ENCODE data around the gene PITX1. TPM values are rescaled to one million over a fixed set of nuclear protein-coding genes. Genes with fewer than 3 reads are reported as not detected.

The PITX1 gene
- total and polyA plus RNA-seq, 4 donors, result 0.02 TPM; not detected in 3

DNA sequence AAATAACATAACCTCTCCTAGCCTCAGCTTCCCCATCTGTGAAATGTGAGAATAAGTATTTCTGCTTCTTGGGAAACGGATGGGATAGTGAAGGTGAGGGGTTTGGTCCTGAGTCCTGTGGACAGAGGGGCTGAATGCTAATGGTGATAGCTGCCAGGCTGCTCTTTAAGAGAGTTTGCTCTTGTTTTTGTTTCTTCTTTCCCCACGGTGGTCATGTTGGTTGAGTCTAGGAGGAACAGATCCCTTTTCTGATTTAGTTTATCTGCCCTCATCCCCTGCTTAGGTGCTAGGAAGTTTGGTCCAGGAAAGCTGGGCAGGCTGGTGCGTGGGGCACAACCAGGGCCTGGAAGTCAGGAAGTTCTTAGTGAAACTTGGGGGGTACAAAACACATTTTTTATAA, 7.7 kb upstream of the PITX1 start (continued):
- TF ChIP-seq GABPA (IDR thresholded peaks at IDR 0.05 in 1 of 2, conservative IDR thresholded peaks at IDR 0.05 in 1 of 2) (no peak), HNF4A (conservative IDR thresholded peaks at IDR 0.05) (no peak), RXRA (IDR thresholded peaks at IDR 0.05) (no peak), TAF1 (conservative IDR thresholded peaks at IDR 0.05) (no peak), FOXA1 (IDR thresholded peaks at IDR 0.05) (no peak)

DNA sequence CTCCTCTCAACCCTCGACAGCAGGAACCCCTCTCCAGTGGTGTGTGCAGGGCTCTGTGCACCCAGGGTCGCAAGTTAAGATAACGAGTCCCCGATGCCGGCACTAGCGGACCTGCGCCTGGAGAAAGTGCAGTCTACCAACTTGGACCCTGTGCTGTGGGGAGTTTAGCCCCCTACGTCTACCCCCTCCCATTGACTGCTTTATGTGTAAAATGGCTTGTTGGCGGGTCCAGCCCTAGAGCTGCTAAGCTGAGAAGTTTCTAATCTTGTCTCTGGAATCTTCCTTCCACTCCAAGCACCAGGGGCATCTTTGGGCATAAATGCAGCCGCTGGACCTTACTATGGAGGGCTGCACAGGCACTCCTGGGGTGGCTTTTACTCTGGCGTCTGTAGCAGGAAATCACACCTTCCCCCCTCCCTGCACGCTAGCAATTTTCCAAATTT, 7.1 kb upstream of the PITX1 start:
- no peak for DNase-seq (ENCODE audit: low spot score)
- H3K4me3 ChIP-seq (ENCODE audit: low read depth in 1 of 3, low read length in 3 of 3), result no peak overlapping the region
- H3K36me3 ChIP-seq (ENCODE audit: control insufficient read depth in 4 of 4, insufficient read depth in 3 of 4, low read depth in 1 of 4, low read length in 3 of 4), result no peaks in the 10 kb centered on the region

More for the DNA sequence above, 7.1 kb upstream of the PITX1 start:
- Histone ChIP-seq H3K9ac (ENCODE audit: low read depth in 1 of 2, low read length in 2 of 2) (no peak overlapping the region), H3K4me1 (ENCODE audit: control insufficient read depth in 4 of 4, insufficient read depth in 4 of 4, low read length in 3 of 4) (peaks cover 5 to 19% (median 9%) of the 10 kb centered on the region in 4 donors), H3K9me3 (ENCODE audit: control insufficient read depth in 4 of 4, low read length in 3 of 4) (peaks cover 0 to 4% (median 0%) of the 10 kb centered on the region in 4 donors), H3K27me3 (ENCODE audit: control insufficient read depth in 4 of 4, insufficient read depth in 4 of 4, low read length in 3 of 4) (peaks cover 15 to 45% (median 28%) of the 10 kb centered on the region in 4 donors), H3K27ac (ENCODE audit: low read depth in 1 of 2, low read length in 2 of 2) (no peak overlapping the region)
- 24% methylated on average over 12 of the region's 12 CpGs for WGBS
- TF ChIP-seq JUND (IDR thresholded peaks at IDR 0.05) (no peak), RXRA (IDR thresholded peaks at IDR 0.05) (no peak), GABPA (IDR thresholded peaks at IDR 0.05 in 1 of 2, conservative IDR thresholded peaks at IDR 0.05 in 1 of 2) (no peak), FOXA1 (IDR thresholded peaks at IDR 0.05) (no peak), SP1 (IDR thresholded peaks at IDR 0.05) (no peak), FOXA2 (IDR thresholded peaks at IDR 0.05) (no peak), TAF1 (conservative IDR thresholded peaks at IDR 0.05) (no peak), NR2F2 (IDR thresholded peaks at IDR 0.05) (no peak), HNF4A (conservative IDR thresholded peaks at IDR 0.05) (no peak), HNF4G (IDR thresholded peaks at IDR 0.05) (no peak)
- TF ChIP-seq, protein P1, sequence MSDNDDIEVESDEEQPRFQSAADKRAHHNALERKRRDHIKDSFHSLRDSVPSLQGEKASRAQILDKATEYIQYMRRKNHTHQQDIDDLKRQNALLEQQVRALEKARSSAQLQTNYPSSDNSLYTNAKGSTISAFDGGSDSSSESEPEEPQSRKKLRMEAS (IDR thresholded peaks at IDR 0.05), result no peak
- TF ChIP-seq, protein P2, sequence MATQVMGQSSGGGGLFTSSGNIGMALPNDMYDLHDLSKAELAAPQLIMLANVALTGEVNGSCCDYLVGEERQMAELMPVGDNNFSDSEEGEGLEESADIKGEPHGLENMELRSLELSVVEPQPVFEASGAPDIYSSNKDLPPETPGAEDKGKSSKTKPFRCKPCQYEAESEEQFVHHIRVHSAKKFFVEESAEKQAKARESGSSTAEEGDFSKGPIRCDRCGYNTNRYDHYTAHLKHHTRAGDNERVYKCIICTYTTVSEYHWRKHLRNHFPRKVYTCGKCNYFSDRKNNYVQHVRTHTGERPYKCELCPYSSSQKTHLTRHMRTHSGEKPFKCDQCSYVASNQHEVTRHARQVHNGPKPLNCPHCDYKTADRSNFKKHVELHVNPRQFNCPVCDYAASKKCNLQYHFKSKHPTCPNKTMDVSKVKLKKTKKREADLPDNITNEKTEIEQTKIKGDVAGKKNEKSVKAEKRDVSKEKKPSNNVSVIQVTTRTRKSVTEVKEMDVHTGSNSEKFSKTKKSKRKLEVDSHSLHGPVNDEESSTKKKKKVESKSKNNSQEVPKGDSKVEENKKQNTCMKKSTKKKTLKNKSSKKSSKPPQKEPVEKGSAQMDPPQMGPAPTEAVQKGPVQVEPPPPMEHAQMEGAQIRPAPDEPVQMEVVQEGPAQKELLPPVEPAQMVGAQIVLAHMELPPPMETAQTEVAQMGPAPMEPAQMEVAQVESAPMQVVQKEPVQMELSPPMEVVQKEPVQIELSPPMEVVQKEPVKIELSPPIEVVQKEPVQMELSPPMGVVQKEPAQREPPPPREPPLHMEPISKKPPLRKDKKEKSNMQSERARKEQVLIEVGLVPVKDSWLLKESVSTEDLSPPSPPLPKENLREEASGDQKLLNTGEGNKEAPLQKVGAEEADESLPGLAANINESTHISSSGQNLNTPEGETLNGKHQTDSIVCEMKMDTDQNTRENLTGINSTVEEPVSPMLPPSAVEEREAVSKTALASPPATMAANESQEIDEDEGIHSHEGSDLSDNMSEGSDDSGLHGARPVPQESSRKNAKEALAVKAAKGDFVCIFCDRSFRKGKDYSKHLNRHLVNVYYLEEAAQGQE (IDR thresholded peaks at IDR 0.05), result no peak
- TF ChIP-seq, protein P3, sequence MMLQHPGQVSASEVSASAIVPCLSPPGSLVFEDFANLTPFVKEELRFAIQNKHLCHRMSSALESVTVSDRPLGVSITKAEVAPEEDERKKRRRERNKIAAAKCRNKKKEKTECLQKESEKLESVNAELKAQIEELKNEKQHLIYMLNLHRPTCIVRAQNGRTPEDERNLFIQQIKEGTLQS (IDR thresholded peaks at IDR 0.05), result no peak
- TF ChIP-seq, protein P4, sequence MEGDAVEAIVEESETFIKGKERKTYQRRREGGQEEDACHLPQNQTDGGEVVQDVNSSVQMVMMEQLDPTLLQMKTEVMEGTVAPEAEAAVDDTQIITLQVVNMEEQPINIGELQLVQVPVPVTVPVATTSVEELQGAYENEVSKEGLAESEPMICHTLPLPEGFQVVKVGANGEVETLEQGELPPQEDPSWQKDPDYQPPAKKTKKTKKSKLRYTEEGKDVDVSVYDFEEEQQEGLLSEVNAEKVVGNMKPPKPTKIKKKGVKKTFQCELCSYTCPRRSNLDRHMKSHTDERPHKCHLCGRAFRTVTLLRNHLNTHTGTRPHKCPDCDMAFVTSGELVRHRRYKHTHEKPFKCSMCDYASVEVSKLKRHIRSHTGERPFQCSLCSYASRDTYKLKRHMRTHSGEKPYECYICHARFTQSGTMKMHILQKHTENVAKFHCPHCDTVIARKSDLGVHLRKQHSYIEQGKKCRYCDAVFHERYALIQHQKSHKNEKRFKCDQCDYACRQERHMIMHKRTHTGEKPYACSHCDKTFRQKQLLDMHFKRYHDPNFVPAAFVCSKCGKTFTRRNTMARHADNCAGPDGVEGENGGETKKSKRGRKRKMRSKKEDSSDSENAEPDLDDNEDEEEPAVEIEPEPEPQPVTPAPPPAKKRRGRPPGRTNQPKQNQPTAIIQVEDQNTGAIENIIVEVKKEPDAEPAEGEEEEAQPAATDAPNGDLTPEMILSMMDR (IDR thresholded peaks at IDR 0.05; ENCODE audit: low read depth, low read length, missing input control), result no peak
- TF ChIP-seq, protein P5, sequence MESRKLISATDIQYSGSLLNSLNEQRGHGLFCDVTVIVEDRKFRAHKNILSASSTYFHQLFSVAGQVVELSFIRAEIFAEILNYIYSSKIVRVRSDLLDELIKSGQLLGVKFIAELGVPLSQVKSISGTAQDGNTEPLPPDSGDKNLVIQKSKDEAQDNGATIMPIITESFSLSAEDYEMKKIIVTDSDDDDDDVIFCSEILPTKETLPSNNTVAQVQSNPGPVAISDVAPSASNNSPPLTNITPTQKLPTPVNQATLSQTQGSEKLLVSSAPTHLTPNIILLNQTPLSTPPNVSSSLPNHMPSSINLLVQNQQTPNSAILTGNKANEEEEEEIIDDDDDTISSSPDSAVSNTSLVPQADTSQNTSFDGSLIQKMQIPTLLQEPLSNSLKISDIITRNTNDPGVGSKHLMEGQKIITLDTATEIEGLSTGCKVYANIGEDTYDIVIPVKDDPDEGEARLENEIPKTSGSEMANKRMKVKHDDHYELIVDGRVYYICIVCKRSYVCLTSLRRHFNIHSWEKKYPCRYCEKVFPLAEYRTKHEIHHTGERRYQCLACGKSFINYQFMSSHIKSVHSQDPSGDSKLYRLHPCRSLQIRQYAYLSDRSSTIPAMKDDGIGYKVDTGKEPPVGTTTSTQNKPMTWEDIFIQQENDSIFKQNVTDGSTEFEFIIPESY (IDR thresholded peaks at IDR 0.05), result no peak

Data from liver (tissue), 9 donors.